Measurements from ENCODE around the gene SUB1. TPM values are rescaled to one million over a fixed set of nuclear protein-coding genes. Genes with fewer than 3 reads are reported as not detected.

SUB1 gene
- total RNA-seq, 1 experiment from 2014 or later = 204 TPM

DNA sequence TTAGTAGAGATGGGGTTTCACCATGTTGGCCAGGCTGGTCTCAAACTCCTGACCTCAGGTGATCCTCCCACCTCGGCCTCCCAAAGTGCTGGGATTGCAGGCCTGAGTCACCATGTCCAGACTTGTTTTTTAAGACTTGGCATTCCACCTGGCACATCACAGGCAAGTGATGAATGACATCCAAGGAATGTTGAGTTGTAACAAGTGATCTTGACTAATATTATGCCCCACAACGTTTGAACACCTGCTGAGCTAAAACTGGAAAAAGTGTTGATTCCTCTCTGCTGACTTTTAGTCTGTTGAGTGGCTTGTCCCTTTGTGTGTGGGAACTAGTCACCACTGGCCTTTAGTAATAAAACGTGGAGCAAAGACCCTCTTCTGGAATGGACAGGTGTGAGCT, 54.6 kb downstream of the SUB1 start:
- H3K36me3 ChIP-seq (ENCODE audit: control insufficient read depth, insufficient read depth, low read length) = no peaks in the 10 kb centered on the region
- no peak overlapping the region for H3K4me3 ChIP-seq (ENCODE audit: low read depth in 2 of 2, low read length in 2 of 2)
- TF ChIP-seq, protein P1, sequence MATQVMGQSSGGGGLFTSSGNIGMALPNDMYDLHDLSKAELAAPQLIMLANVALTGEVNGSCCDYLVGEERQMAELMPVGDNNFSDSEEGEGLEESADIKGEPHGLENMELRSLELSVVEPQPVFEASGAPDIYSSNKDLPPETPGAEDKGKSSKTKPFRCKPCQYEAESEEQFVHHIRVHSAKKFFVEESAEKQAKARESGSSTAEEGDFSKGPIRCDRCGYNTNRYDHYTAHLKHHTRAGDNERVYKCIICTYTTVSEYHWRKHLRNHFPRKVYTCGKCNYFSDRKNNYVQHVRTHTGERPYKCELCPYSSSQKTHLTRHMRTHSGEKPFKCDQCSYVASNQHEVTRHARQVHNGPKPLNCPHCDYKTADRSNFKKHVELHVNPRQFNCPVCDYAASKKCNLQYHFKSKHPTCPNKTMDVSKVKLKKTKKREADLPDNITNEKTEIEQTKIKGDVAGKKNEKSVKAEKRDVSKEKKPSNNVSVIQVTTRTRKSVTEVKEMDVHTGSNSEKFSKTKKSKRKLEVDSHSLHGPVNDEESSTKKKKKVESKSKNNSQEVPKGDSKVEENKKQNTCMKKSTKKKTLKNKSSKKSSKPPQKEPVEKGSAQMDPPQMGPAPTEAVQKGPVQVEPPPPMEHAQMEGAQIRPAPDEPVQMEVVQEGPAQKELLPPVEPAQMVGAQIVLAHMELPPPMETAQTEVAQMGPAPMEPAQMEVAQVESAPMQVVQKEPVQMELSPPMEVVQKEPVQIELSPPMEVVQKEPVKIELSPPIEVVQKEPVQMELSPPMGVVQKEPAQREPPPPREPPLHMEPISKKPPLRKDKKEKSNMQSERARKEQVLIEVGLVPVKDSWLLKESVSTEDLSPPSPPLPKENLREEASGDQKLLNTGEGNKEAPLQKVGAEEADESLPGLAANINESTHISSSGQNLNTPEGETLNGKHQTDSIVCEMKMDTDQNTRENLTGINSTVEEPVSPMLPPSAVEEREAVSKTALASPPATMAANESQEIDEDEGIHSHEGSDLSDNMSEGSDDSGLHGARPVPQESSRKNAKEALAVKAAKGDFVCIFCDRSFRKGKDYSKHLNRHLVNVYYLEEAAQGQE (IDR thresholded peaks at IDR 0.05; ENCODE audit: insufficient read depth in 1 of 2, low read depth in 2 of 2, low read length in 1 of 2) = no peak
- TF ChIP-seq, protein P2, sequence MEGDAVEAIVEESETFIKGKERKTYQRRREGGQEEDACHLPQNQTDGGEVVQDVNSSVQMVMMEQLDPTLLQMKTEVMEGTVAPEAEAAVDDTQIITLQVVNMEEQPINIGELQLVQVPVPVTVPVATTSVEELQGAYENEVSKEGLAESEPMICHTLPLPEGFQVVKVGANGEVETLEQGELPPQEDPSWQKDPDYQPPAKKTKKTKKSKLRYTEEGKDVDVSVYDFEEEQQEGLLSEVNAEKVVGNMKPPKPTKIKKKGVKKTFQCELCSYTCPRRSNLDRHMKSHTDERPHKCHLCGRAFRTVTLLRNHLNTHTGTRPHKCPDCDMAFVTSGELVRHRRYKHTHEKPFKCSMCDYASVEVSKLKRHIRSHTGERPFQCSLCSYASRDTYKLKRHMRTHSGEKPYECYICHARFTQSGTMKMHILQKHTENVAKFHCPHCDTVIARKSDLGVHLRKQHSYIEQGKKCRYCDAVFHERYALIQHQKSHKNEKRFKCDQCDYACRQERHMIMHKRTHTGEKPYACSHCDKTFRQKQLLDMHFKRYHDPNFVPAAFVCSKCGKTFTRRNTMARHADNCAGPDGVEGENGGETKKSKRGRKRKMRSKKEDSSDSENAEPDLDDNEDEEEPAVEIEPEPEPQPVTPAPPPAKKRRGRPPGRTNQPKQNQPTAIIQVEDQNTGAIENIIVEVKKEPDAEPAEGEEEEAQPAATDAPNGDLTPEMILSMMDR (IDR thresholded peaks at IDR 0.05) = no peak
- no peak for TF ChIP-seq SIN3A (IDR thresholded peaks at IDR 0.05; ENCODE audit: borderline replicate concordance, insufficient read depth, low read depth, low read length)
- TF ChIP-seq POLR2AphosphoS5 (IDR thresholded peaks at IDR 0.05; ENCODE audit: low read depth, low read length) = no peak
- no peak for TF ChIP-seq TCF7L2 (IDR thresholded peaks at IDR 0.05; ENCODE audit: low read depth, low read length)
- no peak for ATAC-seq
- in situ Hi-C loops (cut with HindIII; ENCODE audit: low pct_unique_long_range_greater_than_20kb, low sequenced_read_pairs) = no loop called here
- no peak for DNase-seq (ENCODE audit: low read depth, low spot score)
- H3K9me3 ChIP-seq (ENCODE audit: control insufficient read depth, insufficient read depth, low read depth, low read length) = no peaks in the 10 kb centered on the region
- intact Hi-C loops (cut with micrococcal nuclease; ENCODE audit: unreplicated experiment) = no loop called here
- H3K27ac ChIP-seq (ENCODE audit: low read length) = no peak overlapping the region
- H3K27me3 ChIP-seq (ENCODE audit: control insufficient read depth, insufficient read depth, low read length) = no peaks in the 10 kb centered on the region
- ChIA-PET CTCF (no interaction called here), POLR2A (no interaction called here)
- BruUV-seq (replicated peaks) = no TSS peak
- no peaks in the 10 kb centered on the region for H3K4me1 ChIP-seq (ENCODE audit: control insufficient read depth, insufficient read depth, low read length)

DNA sequence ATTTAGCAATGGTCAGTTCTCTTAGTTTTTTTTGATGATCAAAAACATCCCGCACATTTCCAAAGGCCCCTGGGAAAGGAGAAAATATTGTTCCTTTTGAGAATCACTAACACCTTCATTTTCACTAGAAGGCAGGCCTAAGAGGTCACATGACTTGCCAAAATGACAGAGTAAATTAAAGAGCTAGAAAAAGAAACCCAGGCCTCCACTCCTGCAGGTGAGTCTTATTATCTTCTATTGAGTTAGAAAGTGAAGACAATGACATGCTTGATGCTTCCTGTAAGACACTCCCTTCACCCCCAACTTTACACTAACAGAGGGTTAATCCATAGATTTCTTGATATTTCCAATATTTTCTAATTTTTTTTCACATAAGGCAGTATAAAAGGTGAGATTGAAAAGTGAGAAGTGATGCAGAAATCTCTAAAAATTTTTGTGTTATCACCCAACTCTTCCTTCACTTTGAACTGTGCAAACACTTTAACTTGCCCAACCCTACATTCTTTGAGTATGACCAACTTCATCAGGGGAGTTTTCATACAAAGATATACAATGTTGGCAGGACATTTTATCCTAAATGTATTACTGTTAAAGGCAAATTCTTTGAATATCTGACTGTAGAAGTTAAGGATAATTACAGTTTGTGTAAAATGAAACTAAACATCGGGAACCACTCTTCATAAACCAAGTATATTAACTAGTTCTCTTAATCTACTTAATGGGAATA, 57.1 kb downstream of the SUB1 start:
- no peak for DNase-seq (ENCODE audit: low read depth, low spot score)
- Histone ChIP-seq H3K4me1 (ENCODE audit: control insufficient read depth, insufficient read depth, low read length) (no peaks in the 10 kb centered on the region), H3K9me3 (ENCODE audit: control insufficient read depth, insufficient read depth, low read depth, low read length) (no peaks in the 10 kb centered on the region), H3K27me3 (ENCODE audit: control insufficient read depth, insufficient read depth, low read length) (no peaks in the 10 kb centered on the region), H3K4me3 (ENCODE audit: low read depth in 2 of 2, low read length in 2 of 2) (no peak overlapping the region), H3K27ac (ENCODE audit: low read length) (no peak overlapping the region), H3K36me3 (ENCODE audit: control insufficient read depth, insufficient read depth, low read length) (no peaks in the 10 kb centered on the region)
- in situ Hi-C loops (cut with HindIII; ENCODE audit: low pct_unique_long_range_greater_than_20kb, low sequenced_read_pairs) = no loop called here
- intact Hi-C loops (cut with micrococcal nuclease; ENCODE audit: unreplicated experiment) = no loop called here
- ChIA-PET POLR2A (no interaction called here), CTCF (no interaction called here)
- TF ChIP-seq POLR2AphosphoS5 (IDR thresholded peaks at IDR 0.05; ENCODE audit: low read depth, low read length) = no peak
- TF ChIP-seq, protein P1 (IDR thresholded peaks at IDR 0.05; ENCODE audit: insufficient read depth in 1 of 2, low read depth in 2 of 2, low read length in 1 of 2) = no peak
- TF ChIP-seq TCF7L2 (IDR thresholded peaks at IDR 0.05; ENCODE audit: low read depth, low read length) = no peak
- TF ChIP-seq SIN3A (IDR thresholded peaks at IDR 0.05; ENCODE audit: borderline replicate concordance, insufficient read depth, low read depth, low read length) = no peak
- TF ChIP-seq, protein P2 (IDR thresholded peaks at IDR 0.05) = no peak
- no TSS peak for BruUV-seq (replicated peaks)
- ATAC-seq = no peak
